ENCODE results near the gene NMNAT3.

GRCh38 chr3:139664958-139665357 is 12.8 kb downstream of the NMNAT3 start:
- TF ChIP-seq CTCF (IDR thresholded peaks at IDR 0.05) (no peak), POLR2A (IDR thresholded peaks at IDR 0.05) (no peak)

Data from Peyer's patch (tissue), 4 donors.